Midbrain (tissue), 1 donor: Measurements from ENCODE around the gene ADARB1.
"Not testable (repeated sequence)": the region's sequence is repeated elsewhere in the genome, so short reads cannot be mapped to it uniquely, and the experiment has no call there.

Experiments used
- DNase-seq: peaks from one replicate; lab custom pipeline; 2025; lab: John Stamatoyannopoulos, UW

The ADARB1 gene

DNA sequence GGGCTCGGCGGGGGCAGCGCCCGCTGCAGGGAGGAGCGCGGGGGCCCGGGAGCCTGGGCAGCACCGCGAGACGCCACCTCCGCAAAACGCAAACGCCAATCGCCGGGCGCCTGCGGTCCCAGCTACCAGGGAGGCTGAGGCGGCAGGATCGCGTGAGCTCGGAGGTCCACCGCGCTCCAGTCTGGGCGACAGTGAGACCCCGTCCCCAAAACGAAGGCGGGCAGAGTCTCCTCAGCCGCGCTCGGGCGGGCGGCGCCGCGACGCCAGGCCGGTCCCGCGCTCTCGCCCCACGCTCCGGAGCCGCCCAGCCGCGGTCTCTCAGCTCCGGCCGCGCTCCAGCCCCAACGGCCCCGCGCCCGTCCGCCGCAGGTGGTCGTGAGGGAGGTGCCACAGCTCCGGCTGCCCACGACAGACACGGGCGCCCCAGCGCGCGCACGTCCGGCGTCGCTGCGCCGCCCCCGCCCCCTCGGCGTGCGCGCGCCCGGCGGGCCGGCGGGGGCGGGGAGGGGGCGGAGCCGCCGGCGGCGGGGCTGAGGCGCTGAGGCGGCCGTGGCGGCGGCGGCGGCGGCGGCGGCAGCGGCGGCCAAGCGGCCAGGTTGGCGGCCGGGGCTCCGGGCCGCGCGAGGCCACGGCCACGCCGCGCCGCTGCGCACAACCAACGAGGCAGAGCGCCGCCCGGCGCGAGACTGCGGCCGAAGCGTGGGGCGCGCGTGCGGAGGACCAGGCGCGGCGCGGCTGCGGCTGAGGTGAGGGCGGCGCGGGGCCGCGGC, at the start of gene ADARB1:
ADARB1 (plus strand) TSS at position 533 of the 770 bp plus-strand sequence. CDS start 97,077 bp downstream, outside the sequence.
- DNase-seq, result peak; percentile 60

DNA sequence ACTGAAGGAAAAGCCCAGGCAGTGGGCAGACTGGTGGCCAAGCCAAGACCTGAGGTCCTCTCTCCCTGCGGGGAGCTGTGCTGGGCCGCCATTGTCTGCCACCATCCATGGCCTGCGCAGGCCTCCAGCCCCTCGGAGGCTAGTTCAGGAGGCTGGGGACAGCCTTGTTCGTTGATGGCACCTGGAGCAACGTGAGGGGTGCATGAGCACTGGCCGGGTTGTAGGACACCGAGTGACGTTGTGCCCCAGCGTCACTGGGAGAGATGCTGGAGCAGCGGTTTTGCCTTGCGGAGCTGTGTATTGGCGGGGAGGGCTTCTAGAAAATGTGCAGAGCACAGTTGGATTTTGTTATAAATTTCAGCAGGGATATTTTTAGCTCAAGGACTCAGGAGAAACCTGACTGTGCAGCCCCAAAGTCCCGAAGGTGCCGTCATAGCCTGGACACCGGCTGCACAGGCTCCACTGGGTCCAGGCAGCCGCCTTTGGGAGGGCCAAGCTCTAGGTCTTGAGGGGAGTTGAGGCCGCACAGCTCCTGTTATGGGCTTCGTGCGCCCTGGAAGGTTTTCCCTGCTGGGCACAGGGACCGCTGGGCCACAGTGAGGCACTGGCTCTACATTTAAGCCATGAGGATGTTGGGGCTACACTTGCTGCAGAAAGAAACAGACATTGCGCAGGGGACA, 48.2 kb upstream of the ADARB1 start:
- no peak for DNase-seq

GRCh38 chr21:45026826-45027225, 47.6 kb upstream of the ADARB1 start:
- DNase-seq, result no peak

DNA sequence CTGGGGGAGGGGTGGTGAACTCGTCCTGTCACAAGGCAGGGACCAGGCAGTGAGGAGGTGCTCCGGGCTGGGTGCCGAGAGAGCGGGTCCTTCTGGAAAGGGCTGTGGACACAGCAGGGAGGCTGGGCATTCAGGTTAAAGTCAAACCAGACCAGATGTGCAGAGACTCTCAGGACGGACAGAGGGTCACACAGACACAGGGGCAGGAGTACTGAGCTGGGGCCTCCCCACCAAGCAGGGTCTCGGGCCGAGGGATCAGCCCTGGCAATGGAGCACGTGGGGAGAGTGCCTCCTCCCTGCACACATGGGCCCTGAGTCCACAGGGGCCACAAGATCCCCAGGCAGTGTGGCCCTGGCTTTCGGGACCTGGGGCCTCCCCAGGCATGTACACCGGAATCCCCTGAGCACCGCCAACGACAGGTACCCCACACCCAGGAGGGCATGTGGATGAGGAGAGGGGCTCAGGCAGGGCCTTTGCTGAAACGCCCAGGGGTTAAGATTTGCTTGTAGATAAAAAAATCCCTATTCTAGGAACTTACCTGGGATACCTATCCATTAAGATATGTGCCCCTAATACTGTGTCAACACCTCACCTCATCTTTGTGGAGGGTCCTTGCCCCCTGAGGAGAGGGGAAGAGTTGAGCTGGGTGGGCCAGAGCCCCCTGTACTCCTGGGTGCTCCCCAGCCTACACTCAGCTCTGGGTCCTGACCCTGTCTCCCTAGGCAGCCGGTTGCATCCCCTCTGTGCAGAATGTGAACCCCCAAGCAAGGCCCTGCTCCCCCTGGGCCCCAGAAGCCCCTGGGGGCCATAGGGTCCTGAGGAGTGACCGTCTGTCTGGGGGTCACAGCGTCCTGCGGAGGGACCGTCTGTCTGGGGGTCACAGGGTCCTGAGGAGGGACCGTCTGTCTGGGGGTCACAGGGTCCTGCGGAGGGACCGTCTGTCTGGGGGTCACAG, 46.9 kb upstream of the ADARB1 start:
- no peak for DNase-seq

GRCh38 chr21:45028645-45029044, 45.7 kb upstream of the ADARB1 start:
- not testable (repeated sequence) for DNase-seq

GRCh38 chr21:45029298-45029947, 45.0 kb upstream of the ADARB1 start:
- DNase-seq, result peak; percentile 10

- no peak for DNase-seq
These were observed 44.3 kb upstream of the ADARB1 start for GRCh38 chr21:45029948-45030681.

GRCh38 chr21:45030682-45031570, 43.5 kb upstream of the ADARB1 start:
- DNase-seq, result no peak

DNA sequence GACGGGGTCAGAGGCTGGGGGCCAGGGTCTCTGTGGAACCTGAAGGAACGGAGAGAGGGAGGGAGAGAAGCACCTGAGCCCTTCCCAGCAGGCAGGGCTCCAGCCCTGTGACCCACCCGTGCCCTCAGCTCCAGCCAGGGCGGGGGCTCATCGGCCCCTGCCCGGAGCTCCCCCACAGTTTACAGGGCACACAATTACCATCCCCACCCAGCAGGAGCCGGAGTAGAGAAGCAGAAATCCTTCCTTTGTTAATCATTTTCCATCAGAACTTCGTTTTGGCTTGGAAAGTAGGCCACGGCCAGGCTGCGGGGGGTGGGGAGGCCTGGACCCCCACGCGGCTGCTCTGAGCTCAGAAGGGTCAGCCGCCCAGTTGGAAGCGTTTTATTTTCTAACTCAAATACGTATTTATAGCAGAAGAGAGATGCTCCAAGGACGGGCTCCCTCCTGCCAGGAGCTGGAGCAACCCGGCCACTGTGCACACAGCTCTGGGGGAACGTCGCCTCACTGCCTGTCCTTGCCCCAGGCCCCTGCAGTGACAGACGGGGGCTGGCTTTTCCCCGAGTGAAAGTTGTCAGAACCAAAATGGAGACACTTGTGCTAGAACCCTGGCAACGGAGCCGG, 42.7 kb upstream of the ADARB1 start:
- no peak for DNase-seq

- no peak for DNase-seq
These were observed 42.0 kb upstream of the ADARB1 start for GRCh38 chr21:45032332-45032731.

- DNase-seq, result no peak
These were observed 41.2 kb upstream of the ADARB1 start for GRCh38 chr21:45032977-45033710.

DNA sequence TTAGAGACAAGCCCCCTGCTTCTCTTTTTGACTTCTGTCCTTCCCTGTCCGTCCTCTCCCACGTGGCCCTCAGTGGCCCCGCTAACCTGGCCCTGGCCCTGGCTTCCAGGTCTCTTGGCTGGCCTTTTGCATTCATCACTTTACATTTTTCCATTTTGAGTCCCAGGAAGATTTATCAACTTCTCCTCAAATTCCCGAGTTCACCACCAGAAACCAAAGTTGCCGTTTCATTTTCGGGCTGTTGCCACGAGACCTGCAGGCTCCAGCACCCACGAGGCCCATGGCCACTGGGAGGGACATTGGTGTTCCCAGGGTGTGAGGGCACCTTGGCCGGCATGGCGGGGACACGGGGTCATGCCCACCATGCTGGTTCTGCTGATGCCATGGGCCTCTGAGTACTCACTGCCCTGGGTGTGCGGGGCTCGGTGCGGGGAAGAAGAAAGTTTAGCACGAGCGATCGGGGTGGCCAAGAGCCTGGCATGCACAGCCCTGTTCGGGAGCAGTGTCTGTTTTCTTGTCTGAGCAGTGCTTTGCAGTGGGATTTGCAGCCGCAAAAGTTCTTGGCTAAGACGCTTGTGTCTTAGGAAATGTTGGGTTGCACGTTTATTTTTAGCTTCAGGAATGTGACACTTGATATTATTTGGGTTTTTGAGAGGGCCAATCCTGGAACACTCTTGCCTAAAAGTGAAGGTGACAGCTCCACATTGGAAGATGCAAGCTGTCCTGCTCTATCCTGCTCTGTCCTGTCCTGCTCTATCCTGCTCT, 40.4 kb upstream of the ADARB1 start:
- DNase-seq, result no peak

DNA sequence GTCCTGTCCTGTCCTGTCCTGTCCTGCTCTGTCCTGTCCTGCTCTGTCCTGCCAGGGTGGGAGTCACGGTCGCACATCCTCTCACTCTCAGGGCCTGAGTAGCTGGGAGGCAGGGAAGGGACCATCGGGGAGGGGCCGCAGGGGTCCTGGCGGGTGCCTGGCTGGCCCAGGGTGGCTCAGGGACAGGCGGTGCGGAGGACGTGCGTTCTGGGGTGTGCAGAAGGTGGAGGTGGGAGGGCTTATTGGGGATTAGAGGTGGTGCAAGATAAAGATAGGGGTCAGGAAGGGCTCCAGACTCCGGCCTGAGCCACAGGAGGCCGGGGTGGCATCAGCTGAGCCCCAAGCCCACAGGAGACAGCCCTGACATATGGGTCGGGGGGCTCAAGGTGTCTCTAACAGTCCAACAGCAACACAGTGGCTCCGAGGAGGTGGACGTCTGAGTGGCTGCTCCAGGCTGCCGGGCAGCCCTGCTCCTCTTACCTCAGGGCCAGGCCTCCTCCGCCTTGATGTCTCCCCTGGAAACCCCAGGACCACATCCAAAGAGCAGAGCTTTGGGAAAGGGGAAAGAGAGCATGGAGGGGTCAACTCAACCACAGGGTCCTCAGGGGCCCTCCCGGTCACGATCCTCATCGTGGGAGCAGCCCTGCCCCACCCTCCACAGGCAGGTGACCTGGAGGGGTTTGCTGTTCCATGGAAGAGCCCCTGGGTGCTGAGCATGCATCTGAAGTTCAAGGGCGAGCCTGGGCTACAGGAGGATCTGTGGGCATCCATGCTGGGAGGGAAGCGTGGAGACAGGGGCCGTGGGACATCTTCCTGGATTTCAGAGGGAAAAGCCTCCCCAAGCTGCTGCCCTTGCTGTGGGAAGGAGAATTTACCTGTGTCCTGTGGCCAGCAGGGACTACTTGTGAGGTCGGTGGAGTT, 39.6 kb upstream of the ADARB1 start:
- DNase-seq, result no peak

DNA sequence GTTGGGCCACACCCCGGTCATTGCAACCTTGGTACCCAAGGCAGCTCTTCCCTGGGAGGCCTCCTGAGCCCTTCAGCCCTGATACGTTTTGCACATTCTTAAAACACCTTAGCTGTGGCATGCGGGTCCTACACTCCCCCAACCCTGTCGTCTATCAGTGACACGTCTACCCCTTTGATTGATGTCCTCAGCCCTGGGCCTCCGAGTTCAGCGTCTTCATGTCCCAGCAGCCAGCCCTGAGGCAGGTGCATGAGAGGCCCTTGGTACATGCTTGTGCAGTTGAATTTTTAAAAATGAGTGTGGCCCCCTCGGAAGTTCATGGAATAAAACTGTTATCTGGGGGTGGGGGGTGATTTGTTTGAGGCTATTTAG, 38.9 kb upstream of the ADARB1 start:
- no peak for DNase-seq

DNA sequence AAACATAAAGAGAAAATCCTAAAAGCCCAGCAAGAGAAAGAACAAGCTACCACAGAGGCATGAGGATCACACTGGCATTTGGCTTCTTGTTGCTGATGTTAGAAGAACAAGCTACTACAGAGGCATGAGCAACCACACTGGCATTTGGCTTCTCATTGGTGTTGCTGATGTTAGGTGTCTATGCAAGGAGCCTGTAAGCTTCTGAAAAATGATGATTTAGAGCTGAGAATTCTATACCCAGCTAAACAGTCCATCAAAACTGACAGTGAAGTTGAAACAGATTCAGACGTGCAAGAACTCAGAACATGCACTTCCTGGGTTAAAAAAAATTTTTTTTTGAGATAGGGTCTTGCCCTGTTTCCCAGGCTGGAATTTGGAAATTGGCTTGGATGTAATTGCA, 37.8 kb upstream of the ADARB1 start:
- no peak for DNase-seq

DNA sequence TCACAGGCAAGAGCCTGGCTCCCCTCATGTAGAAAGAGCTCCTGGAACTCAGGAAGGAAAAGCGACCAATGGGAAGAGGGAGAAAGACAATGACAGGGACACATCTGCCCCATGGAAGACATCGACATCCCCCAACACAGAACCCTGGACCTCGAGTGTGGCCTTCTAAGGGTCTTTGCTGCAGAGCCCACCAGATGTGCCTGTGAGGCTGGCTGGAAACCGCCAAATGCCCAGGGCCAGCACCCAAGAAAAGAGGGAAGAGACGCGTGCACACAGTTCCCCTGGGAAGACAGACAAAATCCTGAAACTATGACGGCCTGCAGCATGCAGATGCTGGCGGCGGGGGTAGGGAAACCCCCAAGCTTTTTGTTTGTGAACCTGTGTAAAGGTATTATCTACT, 36.4 kb upstream of the ADARB1 start:
- DNase-seq, result no peak
